Measurements from ENCODE around the gene ECM1. TPM values are rescaled to one million over a fixed set of nuclear protein-coding genes. Genes with fewer than 3 reads are reported as not detected.

The ECM1 gene
- total and polyA plus RNA-seq, 2 of the 8 experiments (the other 6 are each of a cell fraction or from before 2014, with no cell fraction given), result 0.95 to 0.98 TPM

GRCh38 chr1:150498342-150498741 is 9.6 kb upstream of the ECM1 start:
- TF ChIP-seq EP300 (IDR thresholded peaks at IDR 0.05; ENCODE audit: borderline replicate concordance in 1 of 2, low read depth in 2 of 2, low read length in 2 of 2) (no peak), ATF2 (IDR thresholded peaks at IDR 0.05; ENCODE audit: low read length) (no peak), EGR1 (IDR thresholded peaks at IDR 0.05; ENCODE audit: borderline replicate concordance, low read depth, low read length) (no peak), TEAD4 (IDR thresholded peaks at IDR 0.05; ENCODE audit: low read depth, low read length) (no peak), HDAC2 (IDR thresholded peaks at IDR 0.05; ENCODE audit: borderline replicate concordance in 1 of 2, low read depth in 2 of 2, low read length in 2 of 2) (no peak)
- Histone ChIP-seq H3K23me2 (ENCODE audit: low read depth, low read length) (no peaks in the 10 kb centered on the region), H3K36me3 (ENCODE audit: control insufficient read depth in 2 of 4, insufficient read depth in 4 of 4, low read length in 3 of 4) (peaks cover 5 to 41% (median 29%) of the 10 kb centered on the region in 4 experiments; a peak in 7 of 8 replicates), H3K4ac (replicated peaks; ENCODE audit: insufficient read length, low read depth, low read length) (no peak overlapping the region), H3K4me2 (ENCODE audit: insufficient read depth in 1 of 2, low read depth in 2 of 2, low read length in 2 of 2) (no peak overlapping the region), H3K18ac (ENCODE audit: extremely low read depth, low read length) (no peak overlapping the region), H2BK120ac (replicated peaks; ENCODE audit: low read depth, low read length) (no peak overlapping the region), H3K27ac (ENCODE audit: low read depth, low read length) (no peak overlapping the region), H3K9ac (replicated peaks in 1 of 4; ENCODE audit: extremely low read depth in 1 of 4, low read depth in 3 of 4, low read length in 3 of 4) (no peak overlapping the region), H4K8ac (ENCODE audit: extremely low read depth, insufficient read depth, low read length) (no peak overlapping the region), H2BK15ac (ENCODE audit: low read length) (no peak overlapping the region), H2BK5ac (ENCODE audit: low read depth, low read length) (no peak overlapping the region), H2BK12ac (ENCODE audit: low read depth, low read length) (no peak overlapping the region), H2BK20ac (ENCODE audit: low read length) (no peak overlapping the region), H3K4me3 (ENCODE audit: extremely low read depth in 1 of 4, insufficient read depth in 2 of 4, low read depth in 3 of 4, low read length in 4 of 4) (no peak overlapping the region), H3K27me3 (replicated peaks in 1 of 4; ENCODE audit: control insufficient read depth in 3 of 4, extremely low read depth in 1 of 4, insufficient read depth in 3 of 4, low read length in 3 of 4) (no peaks in the 10 kb centered on the region), H3K9me3 (ENCODE audit: insufficient read depth in 2 of 2, low read depth in 1 of 2, low read length in 1 of 2) (no peaks in the 10 kb centered on the region), H3K14ac (ENCODE audit: insufficient read length) (no peak overlapping the region), H3K4me1 (replicated peaks in 1 of 4; ENCODE audit: control insufficient read depth in 3 of 4, insufficient read depth in 4 of 4, low read length in 3 of 4) (no peaks in the 10 kb centered on the region), H2AFZ (ENCODE audit: low read length) (no peak overlapping the region), H2AK5ac (ENCODE audit: low read depth, low read length) (no peak overlapping the region), H3K79me2 (ENCODE audit: control insufficient read depth in 1 of 2, insufficient read depth in 2 of 2, low read length in 2 of 2) (no peaks in the 10 kb centered on the region), H4K91ac (replicated peaks; ENCODE audit: insufficient read length, low read length) (no peak overlapping the region), H4K5ac (ENCODE audit: insufficient read length, low read depth, low read length) (no peak overlapping the region), H3K23ac (ENCODE audit: insufficient read length) (no peak overlapping the region), H4K20me1 (replicated peaks in 1 of 2; ENCODE audit: control insufficient read depth in 1 of 2, insufficient read depth in 2 of 2, low read length in 2 of 2) (no peaks in the 10 kb centered on the region), H3K56ac (replicated peaks; ENCODE audit: insufficient read length, low read depth, low read length) (no peak overlapping the region), H3K79me1 (ENCODE audit: low read depth, low read length) (no peaks in the 10 kb centered on the region)
- no peak for DNase-seq (ENCODE audit: low read depth in 1 of 2, low spot score in 2 of 2)
- 96% methylated on average over 10 of the region's 10 CpGs; no CpG with 5 or more reads in 1 of the 2 experiments for WGBS, 2 experiments (ENCODE audit: extremely low coverage in 1 of 2, insufficient coverage in 1 of 2, insufficient read length in 1 of 2, insufficient replicate concordance in 2 of 2, low coverage in 1 of 2, low lambda C conversion rate in 2 of 2, missing lambda C conversion rate in 1 of 2)
- FAIRE-seq, result no peak
- CTCF ChIA-PET (ENCODE audit: partially characterized antibody), result interaction anchor here (0.5 to 1.9 kb wide), 5 partner anchors 10 to 360 kb away, joined by 3 to 6 read pairs (median 3); partner anchors contain the start of gene ECM1
- POLR2A ChIA-PET (ENCODE audit: partially characterized antibody), result interaction anchor here (0.5 to 3.6 kb wide), 6 partner anchors 8 to 228 kb away, joined by 3 to 16 read pairs (median 4); partner anchors contain the start of genes ECM1 and FALEC
